ENCODE measurements around the gene ALK. TPM values are rescaled to one million over a fixed set of nuclear protein-coding genes. Genes with fewer than 3 reads are reported as not detected.

The ALK gene
- total RNA-seq, 1 donor = under 0.01 TPM

- H3K79me2 ChIP-seq (ENCODE audit: insufficient read depth, low read length) = peaks cover 8% of the 10 kb centered on the region
- no peak overlapping the region for H3K4me2 ChIP-seq (ENCODE audit: insufficient read depth, low read length)
- no peak overlapping the region for H3K27ac ChIP-seq (ENCODE audit: low read depth, low read length)
- no peak overlapping the region for H3K4me3 ChIP-seq (ENCODE audit: insufficient read depth, low read length)
- no peaks in the 10 kb centered on the region for H3K27me3 ChIP-seq (ENCODE audit: insufficient read depth, low read length)
- H3K4me1 ChIP-seq (ENCODE audit: insufficient read depth, low read length) = peaks cover 14% of the 10 kb centered on the region
- H3K9me3 ChIP-seq (ENCODE audit: low read depth, low read length) = no peaks in the 10 kb centered on the region
- peaks cover 3% of the 10 kb centered on the region for H4K20me1 ChIP-seq (ENCODE audit: insufficient read depth, low read length)
- H2AFZ ChIP-seq (ENCODE audit: low read length) = no peak overlapping the region
- no peak for DNase-seq (ENCODE audit: insufficient read length, low spot score, missing footprints)
- H3K36me3 ChIP-seq (ENCODE audit: insufficient read depth, low read length) = peaks cover 21% of the 10 kb centered on the region
- no peak for TF ChIP-seq CTCF (IDR thresholded peaks at IDR 0.05; ENCODE audit: extremely low read depth, low read depth, low read length)
These were observed 754.9 kb downstream of the ALK start for GRCh38 chr2:29166242-29167039.

GRCh38 chr2:29165362-29166241, 755.8 kb downstream of the ALK start:
- Histone ChIP-seq H3K4me2 (ENCODE audit: insufficient read depth, low read length) (peak overlapping the region; percentile 56), H3K4me1 (ENCODE audit: insufficient read depth, low read length) (peaks cover 14% of the 10 kb centered on the region), H2AFZ (ENCODE audit: low read length) (no peak overlapping the region), H4K20me1 (ENCODE audit: insufficient read depth, low read length) (peaks cover 3% of the 10 kb centered on the region), H3K9me3 (ENCODE audit: low read depth, low read length) (no peaks in the 10 kb centered on the region), H3K79me2 (ENCODE audit: insufficient read depth, low read length) (peaks cover 8% of the 10 kb centered on the region), H3K36me3 (ENCODE audit: insufficient read depth, low read length) (peaks cover 25% of the 10 kb centered on the region), H3K4me3 (ENCODE audit: insufficient read depth, low read length) (no peak overlapping the region), H3K27me3 (ENCODE audit: insufficient read depth, low read length) (no peaks in the 10 kb centered on the region), H3K27ac (ENCODE audit: low read depth, low read length) (peak overlapping the region; percentile 37)
- TF ChIP-seq CTCF (IDR thresholded peaks at IDR 0.05; ENCODE audit: extremely low read depth, low read depth, low read length) = no peak
- DNase-seq (ENCODE audit: insufficient read length, low spot score, missing footprints) = no peak

GRCh38 chr2:29164091-29164846, 757.1 kb downstream of the ALK start:
- Histone ChIP-seq H3K27me3 (ENCODE audit: insufficient read depth, low read length) (no peaks in the 10 kb centered on the region), H3K9me3 (ENCODE audit: low read depth, low read length) (no peaks in the 10 kb centered on the region), H3K4me3 (ENCODE audit: insufficient read depth, low read length) (no peak overlapping the region), H3K79me2 (ENCODE audit: insufficient read depth, low read length) (no peaks in the 10 kb centered on the region), H3K4me1 (ENCODE audit: insufficient read depth, low read length) (peaks cover 14% of the 10 kb centered on the region), H4K20me1 (ENCODE audit: insufficient read depth, low read length) (peaks cover 3% of the 10 kb centered on the region), H3K27ac (ENCODE audit: low read depth, low read length) (no peak overlapping the region), H2AFZ (ENCODE audit: low read length) (no peak overlapping the region), H3K36me3 (ENCODE audit: insufficient read depth, low read length) (peaks cover 36% of the 10 kb centered on the region), H3K4me2 (ENCODE audit: insufficient read depth, low read length) (no peak overlapping the region)
- TF ChIP-seq CTCF (IDR thresholded peaks at IDR 0.05; ENCODE audit: extremely low read depth, low read depth, low read length) = no peak
- DNase-seq (ENCODE audit: insufficient read length, low spot score, missing footprints) = no peak

All from osteoblast (primary cell).